Measurements from ENCODE around the gene SPOUT1. TPM values are rescaled to one million over a fixed set of nuclear protein-coding genes. Genes with fewer than 3 reads are reported as not detected.

Gene SPOUT1
- total and polyA plus RNA-seq, 2 of the 13 experiments (the other 11 are each of a cell fraction or from before 2014, with no cell fraction given), result 39.0 to 45.8 TPM

DNA sequence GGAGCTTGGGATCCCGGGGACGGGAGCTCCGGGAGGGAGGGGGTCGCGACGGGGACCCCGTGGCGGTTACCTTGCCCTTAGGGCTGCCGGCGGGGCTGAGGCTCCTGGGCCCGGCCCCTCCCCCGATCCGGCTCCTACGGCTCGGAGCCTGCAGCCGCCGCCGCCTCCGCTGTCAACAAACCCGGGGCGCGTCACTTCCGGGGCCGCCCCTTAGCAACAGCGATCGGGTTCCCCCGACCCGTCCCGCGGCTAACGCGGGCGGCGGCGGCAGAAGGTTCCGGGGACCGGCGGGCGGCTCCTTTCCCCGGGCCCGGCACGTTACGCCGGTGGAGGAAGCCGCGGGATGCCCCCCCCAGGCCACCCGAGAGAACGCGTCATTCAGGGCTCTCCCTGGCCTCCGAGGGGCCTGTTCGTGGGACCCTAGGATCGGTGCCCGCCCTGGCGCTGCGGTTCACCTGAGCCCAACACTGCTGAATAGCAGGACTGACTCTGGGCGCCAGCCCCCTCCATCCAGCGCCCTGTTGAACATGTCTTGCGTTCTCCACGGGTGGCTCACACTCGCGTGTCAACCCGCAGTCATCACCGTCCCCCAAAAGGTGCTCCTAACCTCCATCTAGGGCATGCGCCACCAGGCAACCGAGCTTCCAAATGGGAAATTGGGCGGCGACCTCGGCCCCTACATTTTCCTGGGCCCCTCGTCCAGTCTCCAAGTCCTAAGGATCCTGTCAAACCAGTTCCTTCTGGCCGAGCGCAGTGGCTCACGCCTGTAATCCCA, 57.7 kb downstream of the SPOUT1 start, which contains the start of gene ZER1 (continued):
- TF ChIP-seq, protein P1, sequence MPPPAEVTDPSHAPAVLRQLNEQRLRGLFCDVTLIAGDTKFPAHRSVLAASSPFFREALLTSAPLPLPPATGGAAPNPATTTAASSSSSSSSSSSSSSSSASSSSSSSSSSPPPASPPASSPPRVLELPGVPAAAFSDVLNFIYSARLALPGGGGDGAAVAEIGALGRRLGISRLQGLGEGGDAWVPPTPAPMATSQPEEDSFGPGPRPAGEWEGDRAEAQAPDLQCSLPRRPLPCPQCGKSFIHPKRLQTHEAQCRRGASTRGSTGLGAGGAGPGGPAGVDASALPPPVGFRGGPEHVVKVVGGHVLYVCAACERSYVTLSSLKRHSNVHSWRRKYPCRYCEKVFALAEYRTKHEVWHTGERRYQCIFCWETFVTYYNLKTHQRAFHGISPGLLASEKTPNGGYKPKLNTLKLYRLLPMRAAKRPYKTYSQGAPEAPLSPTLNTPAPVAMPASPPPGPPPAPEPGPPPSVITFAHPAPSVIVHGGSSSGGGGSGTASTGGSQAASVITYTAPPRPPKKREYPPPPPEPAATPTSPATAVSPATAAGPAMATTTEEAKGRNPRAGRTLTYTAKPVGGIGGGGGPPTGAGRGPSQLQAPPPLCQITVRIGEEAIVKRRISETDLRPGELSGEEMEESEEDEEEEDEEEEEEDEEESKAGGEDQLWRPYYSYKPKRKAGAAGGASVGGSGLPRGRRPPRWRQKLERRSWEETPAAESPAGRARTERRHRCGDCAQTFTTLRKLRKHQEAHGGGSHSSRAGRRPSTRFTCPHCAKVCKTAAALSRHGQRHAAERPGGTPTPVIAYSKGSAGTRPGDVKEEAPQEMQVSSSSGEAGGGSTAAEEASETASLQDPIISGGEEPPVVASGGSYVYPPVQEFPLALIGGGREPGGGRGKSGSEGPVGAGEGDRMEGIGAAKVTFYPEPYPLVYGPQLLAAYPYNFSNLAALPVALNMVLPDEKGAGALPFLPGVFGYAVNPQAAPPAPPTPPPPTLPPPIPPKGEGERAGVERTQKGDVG (CRISPR knock-in tag; IDR thresholded peaks at IDR 0.05; ENCODE audit: borderline replicate concordance), result no peak
- TF ChIP-seq NKX3-1 (CRISPR knock-in tag; IDR thresholded peaks at IDR 0.05) (no peak), ZNF292 (CRISPR knock-in tag; IDR thresholded peaks at IDR 0.05; ENCODE audit: borderline replicate concordance, low read depth) (no peak), ZNF20 (CRISPR knock-in tag; IDR thresholded peaks at IDR 0.05) (no peak; the same call in 1 of the 2 replicates), ZNF383 (CRISPR knock-in tag; IDR thresholded peaks at IDR 0.05; ENCODE audit: borderline replicate concordance) (no peak), ZNF879 (CRISPR knock-in tag; IDR thresholded peaks at IDR 0.05) (no peak), SP140L (CRISPR knock-in tag; IDR thresholded peaks at IDR 0.05; ENCODE audit: borderline replicate concordance) (no peak), DMAP1 (CRISPR knock-in tag; IDR thresholded peaks at IDR 0.05) (peak; percentile 88)
- TF ChIP-seq, protein P2, sequence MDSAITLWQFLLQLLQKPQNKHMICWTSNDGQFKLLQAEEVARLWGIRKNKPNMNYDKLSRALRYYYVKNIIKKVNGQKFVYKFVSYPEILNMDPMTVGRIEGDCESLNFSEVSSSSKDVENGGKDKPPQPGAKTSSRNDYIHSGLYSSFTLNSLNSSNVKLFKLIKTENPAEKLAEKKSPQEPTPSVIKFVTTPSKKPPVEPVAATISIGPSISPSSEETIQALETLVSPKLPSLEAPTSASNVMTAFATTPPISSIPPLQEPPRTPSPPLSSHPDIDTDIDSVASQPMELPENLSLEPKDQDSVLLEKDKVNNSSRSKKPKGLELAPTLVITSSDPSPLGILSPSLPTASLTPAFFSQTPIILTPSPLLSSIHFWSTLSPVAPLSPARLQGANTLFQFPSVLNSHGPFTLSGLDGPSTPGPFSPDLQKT (CRISPR knock-in tag; IDR thresholded peaks at IDR 0.05; ENCODE audit: borderline replicate concordance), result no peak
- TF ChIP-seq, protein P3, sequence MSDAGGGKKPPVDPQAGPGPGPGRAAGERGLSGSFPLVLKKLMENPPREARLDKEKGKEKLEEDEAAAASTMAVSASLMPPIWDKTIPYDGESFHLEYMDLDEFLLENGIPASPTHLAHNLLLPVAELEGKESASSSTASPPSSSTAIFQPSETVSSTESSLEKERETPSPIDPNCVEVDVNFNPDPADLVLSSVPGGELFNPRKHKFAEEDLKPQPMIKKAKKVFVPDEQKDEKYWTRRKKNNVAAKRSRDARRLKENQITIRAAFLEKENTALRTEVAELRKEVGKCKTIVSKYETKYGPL (CRISPR knock-in tag; IDR thresholded peaks at IDR 0.05), result no peak
- TF ChIP-seq, protein P4, sequence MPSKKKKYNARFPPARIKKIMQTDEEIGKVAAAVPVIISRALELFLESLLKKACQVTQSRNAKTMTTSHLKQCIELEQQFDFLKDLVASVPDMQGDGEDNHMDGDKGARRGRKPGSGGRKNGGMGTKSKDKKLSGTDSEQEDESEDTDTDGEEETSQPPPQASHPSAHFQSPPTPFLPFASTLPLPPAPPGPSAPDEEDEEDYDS (CRISPR knock-in tag; IDR thresholded peaks at IDR 0.05), result peak; percentile 79
- TF ChIP-seq, protein P5, sequence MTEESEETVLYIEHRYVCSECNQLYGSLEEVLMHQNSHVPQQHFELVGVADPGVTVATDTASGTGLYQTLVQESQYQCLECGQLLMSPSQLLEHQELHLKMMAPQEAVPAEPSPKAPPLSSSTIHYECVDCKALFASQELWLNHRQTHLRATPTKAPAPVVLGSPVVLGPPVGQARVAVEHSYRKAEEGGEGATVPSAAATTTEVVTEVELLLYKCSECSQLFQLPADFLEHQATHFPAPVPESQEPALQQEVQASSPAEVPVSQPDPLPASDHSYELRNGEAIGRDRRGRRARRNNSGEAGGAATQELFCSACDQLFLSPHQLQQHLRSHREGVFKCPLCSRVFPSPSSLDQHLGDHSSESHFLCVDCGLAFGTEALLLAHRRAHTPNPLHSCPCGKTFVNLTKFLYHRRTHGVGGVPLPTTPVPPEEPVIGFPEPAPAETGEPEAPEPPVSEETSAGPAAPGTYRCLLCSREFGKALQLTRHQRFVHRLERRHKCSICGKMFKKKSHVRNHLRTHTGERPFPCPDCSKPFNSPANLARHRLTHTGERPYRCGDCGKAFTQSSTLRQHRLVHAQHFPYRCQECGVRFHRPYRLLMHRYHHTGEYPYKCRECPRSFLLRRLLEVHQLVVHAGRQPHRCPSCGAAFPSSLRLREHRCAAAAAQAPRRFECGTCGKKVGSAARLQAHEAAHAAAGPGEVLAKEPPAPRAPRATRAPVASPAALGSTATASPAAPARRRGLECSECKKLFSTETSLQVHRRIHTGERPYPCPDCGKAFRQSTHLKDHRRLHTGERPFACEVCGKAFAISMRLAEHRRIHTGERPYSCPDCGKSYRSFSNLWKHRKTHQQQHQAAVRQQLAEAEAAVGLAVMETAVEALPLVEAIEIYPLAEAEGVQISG (CRISPR knock-in tag; IDR thresholded peaks at IDR 0.05), result peak; percentile 94
- TF ChIP-seq, protein P6, sequence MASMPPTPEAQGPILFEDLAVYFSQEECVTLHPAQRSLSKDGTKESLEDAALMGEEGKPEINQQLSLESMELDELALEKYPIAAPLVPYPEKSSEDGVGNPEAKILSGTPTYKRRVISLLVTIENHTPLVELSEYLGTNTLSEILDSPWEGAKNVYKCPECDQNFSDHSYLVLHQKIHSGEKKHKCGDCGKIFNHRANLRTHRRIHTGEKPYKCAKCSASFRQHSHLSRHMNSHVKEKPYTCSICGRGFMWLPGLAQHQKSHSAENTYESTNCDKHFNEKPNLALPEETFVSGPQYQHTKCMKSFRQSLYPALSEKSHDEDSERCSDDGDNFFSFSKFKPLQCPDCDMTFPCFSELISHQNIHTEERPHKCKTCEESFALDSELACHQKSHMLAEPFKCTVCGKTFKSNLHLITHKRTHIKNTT (CRISPR knock-in tag; IDR thresholded peaks at IDR 0.05), result no peak
- TF ChIP-seq, protein P7, sequence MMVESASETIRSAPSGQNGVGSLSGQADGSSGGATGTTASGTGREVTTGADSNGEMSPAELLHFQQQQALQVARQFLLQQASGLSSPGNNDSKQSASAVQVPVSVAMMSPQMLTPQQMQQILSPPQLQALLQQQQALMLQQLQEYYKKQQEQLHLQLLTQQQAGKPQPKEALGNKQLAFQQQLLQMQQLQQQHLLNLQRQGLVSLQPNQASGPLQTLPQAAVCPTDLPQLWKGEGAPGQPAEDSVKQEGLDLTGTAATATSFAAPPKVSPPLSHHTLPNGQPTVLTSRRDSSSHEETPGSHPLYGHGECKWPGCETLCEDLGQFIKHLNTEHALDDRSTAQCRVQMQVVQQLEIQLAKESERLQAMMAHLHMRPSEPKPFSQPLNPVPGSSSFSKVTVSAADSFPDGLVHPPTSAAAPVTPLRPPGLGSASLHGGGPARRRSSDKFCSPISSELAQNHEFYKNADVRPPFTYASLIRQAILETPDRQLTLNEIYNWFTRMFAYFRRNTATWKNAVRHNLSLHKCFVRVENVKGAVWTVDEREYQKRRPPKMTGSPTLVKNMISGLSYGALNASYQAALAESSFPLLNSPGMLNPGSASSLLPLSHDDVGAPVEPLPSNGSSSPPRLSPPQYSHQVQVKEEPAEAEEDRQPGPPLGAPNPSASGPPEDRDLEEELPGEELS (CRISPR knock-in tag; IDR thresholded peaks at IDR 0.05), result peak; percentile 60; the same call in 1 of the 2 replicates
- TF ChIP-seq, protein P8, sequence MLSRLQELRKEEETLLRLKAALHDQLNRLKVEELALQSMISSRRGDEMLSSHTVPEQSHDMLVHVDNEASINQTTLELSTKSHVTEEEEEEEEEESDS (CRISPR knock-in tag; IDR thresholded peaks at IDR 0.05; ENCODE audit: borderline replicate concordance), result 0 out of 2 replicates have a peak, but pooled peaks have one; percentile 82
